HG02884 (cell line): ENCODE results near the gene GSG1.

ENCODE experiments used
- ATAC-seq: cut with Tn5 transposase; IDR thresholded peaks from one replicate; pipeline ENCODE4 v1.9.1; 2021; ENCODE audit warnings: mild to moderate bottlenecking, moderate library complexity; ENCODE audit not compliant: unreplicated experiment

The GSG1 gene

DNA sequence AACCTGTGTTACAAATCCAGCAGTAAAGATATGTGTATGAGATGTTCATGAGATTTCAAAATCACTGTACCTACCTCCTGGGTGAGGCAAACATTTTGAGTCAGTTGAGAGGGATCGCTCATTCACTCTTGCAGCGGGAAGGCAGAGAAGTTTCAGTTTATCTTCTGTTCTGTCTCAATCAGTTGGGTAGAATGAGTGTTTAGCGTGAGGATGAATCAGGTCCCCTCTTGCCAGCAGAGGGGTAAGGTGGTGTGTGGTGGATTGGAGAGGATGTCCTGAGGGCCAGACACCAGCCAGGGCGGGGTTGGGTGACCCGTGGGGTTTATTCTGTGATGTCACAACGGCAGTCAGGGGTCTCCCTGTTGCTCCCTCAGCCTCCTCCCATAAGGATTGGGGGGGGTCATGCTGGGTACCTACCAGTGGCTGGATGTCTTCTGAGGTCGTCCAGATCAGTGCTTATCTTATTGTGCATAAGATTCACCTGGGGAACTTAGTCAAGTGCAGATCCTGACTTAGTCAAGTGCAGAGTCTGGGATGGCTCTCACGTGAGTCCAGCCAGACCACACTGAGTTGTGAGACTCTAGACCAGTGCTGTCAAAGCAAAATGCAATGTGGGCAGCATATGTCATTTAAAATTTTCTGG is at the start of gene GSG1:
Gene GSG1 (minus strand): TSS at position 277 of the 643 bp plus-strand sequence. CDS start 155 bp downstream, at position 122.
- ATAC-seq, result no peak

DNA sequence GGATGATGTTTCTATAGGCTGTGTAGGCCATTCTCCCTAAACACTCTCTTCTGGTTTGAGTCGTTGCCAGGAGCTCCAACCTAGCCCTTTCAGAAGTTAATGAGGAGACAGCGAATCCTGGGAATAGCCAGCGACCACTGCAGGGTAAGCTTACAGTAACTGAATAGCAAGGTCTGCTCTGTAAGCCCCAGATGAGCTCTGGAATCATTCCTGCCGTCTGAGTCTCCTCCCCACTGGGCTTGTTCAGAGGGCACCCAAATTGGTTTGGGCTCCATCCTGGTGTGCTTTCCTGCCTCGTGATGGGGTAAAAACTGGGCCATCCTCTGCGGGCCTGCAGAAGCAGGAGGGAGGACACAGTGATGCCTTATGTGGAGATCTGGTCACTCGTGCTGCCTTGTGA is 49.7 kb upstream of the GSG1 start:
- no peak for ATAC-seq

DNA sequence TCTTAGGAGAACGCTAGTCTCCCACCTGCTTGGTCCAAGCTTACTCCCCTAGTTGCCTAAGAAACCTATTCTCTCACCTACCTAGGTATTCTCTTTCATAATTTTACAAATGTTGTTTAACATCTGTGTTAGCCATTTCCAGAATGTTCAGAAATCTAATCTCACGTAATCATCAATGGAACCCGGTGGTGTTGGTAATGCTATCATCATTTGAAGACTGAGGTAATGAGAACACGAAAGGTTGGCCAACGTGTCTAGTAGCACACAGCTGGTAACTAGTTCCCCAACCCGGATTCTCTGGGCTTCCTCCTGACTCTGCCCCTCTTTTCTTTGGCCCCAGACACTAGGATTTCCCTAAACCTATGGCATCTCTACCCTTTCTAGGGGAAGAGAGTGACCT is 49.3 kb upstream of the GSG1 start:
- no peak for ATAC-seq

DNA sequence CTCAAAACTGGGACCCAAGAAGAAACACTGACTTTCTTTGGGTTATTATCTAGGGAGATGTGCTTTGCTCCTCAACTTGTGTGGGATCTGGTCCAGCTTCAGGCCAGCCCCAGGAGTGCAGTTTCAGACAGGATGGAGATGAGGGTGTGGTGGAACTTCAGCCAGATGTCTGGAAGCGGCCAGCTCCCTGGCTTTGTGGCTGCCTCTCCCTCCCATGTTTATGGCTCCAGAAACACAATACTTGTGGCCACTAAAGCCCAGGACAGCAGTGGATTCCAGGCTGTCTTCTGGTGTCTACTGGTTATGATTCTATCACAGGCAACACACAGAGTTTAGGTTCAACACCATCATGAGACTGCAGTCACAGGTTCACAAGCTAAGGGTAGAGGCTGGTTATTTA is 48.8 kb upstream of the GSG1 start:
- no peak for ATAC-seq

DNA sequence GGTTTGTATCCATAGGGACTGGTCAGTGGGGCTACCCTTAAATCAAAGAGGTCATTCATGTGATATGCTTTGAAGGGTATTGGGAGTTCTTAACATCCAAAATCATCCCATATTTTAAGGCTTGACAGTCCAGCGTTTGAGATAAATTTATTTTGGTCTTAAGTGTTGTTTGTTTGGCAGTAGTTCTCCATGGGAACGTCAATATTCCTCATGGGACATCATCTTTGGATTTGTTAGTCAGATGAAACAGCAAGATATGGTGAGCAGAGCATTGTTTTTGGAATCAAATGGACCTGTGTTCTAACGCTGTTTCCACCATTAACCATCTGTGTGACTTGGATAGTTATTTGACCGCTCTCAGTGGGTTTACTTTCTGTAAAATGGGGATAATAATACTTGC is 45.9 kb upstream of the GSG1 start:
- ATAC-seq, result no peak

DNA sequence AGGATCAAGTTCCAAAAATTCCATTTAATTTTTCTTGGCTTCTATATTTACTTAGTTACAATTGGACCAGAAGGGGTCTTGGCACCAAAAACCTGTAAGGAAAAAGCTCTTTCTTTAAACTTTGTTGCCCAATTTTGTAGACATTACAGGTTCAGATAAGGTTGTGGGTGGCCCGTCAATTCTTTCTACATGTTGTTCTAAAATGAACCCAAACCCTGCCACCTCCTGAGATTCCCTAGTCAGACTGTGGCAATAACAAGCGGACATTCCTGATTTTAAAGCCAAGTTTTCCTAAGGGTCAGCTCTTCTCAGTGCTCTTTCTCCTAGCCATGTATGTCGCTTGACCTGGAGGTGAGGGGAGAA is 45.0 kb upstream of the GSG1 start:
- no peak for ATAC-seq

DNA sequence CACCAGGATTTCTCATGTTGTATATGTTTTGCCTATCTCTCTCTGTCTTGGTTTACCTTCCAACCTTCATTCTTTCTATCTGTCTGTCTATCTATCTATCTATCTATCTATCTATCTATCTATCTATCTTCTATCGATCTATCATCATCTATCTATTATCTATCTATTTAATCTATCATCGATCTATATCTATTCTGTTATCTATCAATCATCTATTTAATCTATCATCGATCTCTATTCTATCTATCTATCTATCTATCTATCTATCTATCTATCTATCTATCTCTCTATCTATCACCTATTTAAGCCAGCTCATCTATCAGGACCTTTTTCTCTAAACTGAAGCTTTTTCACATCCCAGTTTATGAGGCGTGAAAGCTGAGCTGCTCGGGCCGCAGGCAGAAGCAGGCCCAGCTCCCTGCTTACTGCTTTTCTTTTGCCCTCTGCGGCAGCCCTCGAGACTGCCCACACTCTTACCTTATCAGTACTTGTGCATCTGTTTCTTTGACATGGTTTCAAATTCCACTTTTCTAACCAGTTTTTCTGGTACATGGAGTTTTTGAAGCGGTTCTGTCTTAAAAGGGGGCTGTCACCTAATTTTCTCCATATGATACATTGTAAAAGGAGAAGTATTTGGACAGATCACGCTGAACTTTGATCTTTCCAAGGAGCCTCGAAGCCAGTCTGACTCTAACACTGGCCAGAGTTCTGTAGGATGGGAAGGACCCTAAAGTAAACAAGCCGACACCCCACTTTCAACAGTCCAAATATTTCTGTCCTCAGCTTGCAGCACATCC is 44.4 kb upstream of the GSG1 start:
- no peak for ATAC-seq

DNA sequence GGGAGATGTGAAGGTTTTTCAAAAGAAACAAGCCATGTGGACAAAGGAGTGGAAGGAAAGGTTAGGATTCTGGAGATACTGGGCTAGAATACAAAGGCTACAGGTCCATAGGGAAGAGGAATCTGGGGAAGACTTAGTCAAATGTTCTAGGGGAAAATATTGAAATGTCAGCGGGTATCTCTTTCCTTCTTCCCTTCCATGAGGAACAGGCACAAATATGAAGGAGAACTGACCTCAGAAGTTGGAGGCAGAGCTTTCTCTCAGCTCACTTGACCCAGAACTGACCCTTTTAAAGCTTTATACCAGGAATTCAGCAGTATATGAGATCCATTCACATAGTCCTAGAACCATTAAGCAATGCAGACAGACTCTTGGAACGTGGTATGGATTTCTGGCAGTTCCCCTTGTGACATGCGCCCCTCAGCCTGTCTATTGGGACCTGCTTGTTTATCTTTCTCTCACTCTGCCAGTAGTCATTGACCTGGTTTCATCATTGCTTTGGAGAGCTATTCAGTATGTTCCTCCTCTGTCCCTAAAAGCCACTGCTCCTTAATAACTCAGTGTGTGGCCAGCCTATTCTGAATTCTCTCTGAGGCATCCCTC is 43.0 kb upstream of the GSG1 start:
- ATAC-seq, result no peak

DNA sequence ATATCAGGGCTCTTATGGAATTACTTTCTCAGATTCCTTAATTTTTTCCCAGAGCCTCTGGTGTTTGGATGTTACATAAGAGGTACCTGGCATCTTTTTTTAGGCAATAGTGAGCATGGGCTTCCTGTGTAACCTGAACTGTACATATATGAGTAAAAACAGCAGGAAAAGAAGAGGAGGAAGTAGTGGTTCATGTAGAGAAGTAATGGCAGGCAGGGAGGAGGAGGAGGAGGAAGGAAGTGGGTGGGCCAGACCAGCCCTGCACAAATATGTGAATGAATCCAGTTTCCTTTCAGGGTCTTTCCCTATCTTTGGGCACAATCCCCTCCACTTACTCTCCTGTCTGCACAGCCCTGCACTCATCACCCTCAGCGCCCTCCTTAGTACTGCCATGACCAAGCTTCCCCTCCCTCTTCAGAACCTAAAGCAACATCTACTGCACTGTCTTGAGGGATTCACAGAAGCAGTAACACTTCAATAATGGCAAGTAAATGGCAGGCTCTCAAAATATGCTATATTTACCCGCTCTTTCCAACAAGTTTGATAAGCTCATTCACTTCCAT is 40.9 kb upstream of the GSG1 start:
- no peak for ATAC-seq

DNA sequence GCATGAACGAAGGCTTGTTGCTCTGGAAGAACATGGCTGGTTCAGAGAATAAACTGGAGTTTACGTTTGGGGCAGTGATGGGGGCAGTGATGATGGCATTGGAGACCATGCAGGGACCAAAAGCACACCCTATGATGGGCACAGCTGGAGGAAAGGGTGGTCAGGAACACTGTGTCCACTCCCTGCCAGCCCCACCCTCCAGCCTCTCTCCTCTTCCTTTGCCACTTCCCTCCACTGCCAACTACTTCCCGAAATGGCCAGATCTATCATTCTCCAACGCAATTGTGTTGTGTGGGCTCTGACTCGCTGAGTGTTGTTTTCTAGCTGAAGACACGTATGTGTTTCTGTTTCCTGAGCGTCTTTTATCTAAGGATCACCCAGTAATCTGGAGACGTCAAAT is 39.3 kb upstream of the GSG1 start:
- ATAC-seq, result no peak

DNA sequence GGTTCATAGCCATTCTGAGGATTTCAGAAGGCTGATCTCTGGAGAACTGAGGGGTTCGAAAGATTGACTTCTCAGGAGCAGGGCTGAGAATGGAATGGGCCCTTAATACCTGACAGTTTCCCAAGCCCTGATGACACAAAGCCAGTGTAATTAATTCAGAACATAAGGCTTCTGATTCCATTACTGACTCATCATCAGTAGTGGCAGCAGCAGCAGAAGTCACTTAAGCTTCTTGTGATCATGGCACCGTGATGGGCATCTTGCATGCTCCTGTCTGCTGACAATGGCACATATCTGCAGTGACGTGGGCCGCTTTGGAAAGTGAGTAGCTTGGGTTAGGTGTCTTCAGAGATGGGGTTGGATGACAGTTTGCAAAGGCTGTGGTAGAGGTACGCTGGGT is 38.2 kb upstream of the GSG1 start:
- ATAC-seq, result no peak

DNA sequence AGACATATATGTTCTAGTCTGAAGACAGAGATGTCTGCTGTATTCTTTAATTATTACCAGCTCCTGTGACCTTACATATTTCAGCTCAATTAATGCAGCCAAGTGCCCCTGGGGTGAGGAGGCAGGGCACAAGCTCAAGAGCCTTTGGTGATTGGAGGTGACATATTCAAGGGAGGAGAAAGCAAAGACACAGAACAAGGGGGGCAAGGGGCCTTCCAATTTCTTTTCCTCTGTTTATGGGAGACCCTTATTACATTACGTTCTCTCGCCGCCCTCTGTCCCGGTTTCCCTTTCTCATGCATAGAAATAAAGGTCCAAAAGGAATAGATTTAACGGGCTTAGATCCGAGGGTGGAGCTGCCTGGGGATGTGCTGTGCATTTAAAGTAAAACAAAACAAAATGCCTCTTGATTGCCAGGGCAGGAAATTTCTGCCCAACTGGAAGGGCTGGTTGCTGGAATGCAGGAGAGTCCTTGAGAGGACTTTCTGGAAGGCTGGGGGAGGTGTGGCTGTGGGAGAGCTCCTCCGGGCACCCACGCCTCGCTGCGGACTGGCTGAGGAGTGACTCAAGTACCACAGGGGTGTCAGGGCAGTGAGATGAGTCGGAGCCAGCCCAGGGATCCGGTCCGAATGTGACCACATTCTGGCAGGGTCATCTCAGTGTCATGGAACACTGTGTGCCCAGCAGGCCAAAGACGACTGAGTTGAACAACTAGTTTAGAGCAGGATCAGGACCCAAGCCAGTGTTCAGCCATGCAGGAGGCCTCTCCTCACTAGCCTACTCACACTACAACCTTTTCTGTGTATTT is 32.1 kb upstream of the GSG1 start:
- ATAC-seq, result no peak

DNA sequence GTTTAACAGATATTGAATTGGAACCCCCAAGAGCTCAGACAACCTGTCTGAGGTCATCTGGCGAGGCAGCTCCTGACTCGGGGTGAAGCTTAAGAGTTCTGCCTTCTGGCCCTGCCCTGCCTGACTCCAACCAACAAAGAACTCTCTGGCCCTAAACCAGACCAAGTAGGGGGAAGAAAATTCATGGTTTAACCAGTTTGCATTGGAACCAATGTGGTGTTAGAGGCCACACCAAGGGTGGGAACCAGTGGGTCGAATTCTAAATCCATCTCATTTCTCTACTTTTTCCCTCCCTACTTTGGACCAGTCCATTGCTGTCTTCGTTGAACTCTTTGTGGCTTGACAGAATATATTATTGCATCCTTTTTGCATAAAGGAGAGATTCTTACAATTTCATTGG is 30.4 kb upstream of the GSG1 start:
- ATAC-seq, result no peak

DNA sequence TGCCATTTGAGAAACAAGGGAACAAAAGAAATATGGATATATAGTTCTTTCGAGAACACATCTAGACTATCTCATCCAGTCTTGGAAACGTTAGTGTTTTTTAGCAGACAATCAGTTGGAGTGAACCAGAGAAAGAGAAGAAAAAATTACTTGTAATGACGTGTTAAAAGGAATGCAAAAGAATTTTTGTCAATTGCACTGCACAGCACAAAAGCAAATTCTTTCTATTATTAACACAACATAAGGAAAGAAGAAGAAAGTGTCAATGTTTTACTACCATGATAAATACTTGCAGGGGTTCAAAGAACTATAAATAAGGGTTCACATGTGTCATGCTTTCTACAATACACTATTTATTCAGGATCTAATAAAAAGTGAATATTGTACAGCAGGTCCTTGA is 27.5 kb upstream of the GSG1 start:
- ATAC-seq, result no peak

DNA sequence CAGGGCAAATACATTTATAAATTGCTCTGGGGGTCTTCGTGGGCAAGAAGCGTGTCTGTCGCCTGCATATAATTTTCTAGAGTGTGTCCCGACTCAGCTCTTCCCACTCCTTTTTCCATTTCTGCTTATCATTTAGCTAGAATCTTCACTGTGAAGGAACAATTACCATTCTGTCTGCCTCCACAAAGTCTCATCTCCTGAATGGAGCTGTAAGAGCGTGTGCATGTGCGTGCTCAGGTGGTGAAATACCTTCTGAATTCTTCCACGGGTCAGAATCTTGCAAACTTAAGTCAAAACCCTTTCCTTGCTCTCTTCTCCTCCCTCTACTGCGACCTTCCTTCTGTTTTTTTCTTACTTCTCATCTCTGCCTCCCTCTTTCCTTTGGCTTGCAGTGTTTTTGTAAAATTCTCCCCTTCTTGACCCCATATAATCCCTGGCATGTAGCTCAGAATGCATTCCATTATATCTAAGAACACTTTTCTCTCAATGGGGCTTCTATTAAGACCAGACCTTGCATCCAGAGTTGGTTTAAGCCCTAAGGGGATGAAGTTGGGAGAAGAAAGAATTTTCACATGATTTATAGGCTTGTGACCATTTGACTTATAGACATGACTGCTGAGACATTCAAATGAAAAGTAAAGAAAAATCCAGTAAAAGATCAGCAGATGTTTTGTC is 25.0 kb upstream of the GSG1 start:
- ATAC-seq, result no peak

DNA sequence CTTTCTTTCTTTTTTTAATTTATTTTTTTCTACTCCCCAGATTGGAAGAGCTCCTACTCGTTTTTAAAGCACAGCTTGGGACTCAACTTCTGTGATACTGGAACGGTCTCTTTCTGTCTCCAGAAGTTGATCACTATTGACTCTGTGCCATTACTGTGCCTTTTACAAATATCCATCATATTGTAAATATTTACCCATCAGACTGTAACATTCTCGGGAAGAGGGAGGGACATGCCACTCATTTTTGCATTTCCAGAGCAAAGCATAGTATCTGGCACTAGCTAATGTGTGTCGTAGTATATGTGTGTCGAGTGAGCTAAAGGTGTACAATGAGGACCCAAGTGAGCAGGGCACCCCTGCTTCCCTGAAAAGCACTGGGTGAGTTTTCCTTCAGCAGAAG is 24.0 kb upstream of the GSG1 start:
- ATAC-seq, result no peak

DNA sequence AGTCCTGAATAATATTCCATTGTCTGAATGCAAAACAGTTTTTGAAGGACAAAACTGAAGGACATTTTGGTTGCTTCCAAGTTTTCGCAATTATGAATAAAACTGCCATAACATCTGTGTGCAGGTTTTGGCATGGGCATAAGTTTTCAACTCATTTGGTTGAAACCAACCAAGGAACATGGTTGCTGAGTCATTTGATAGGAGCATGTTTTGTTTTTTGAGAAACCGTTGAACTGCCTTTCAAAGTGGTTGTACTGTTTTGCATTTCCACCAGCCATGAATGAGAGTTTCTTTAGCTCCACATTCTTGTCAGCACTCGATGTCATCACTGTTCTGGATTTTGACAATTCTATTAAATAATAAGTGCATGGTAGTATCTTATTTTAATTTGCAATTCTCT is 23.0 kb upstream of the GSG1 start:
- no peak for ATAC-seq

DNA sequence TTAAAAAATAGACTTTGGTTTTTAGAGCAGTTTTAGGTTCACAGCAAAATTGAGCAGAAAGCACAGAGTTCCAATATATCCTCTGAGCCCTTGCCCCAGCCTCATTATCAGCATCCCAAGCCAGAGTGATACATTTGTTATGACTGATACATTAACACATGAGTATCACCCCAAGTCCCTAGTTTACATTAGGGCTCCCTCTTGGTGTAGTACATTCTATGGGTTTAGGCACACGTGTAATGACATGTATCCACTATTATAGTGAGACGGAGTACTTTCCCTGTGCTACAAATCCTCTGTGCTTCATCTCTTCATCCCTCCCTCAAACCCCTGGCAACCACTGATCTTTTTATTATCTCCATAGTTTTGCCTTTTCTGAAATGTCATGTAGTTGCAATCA is 22.5 kb upstream of the GSG1 start:
- no peak for ATAC-seq

DNA sequence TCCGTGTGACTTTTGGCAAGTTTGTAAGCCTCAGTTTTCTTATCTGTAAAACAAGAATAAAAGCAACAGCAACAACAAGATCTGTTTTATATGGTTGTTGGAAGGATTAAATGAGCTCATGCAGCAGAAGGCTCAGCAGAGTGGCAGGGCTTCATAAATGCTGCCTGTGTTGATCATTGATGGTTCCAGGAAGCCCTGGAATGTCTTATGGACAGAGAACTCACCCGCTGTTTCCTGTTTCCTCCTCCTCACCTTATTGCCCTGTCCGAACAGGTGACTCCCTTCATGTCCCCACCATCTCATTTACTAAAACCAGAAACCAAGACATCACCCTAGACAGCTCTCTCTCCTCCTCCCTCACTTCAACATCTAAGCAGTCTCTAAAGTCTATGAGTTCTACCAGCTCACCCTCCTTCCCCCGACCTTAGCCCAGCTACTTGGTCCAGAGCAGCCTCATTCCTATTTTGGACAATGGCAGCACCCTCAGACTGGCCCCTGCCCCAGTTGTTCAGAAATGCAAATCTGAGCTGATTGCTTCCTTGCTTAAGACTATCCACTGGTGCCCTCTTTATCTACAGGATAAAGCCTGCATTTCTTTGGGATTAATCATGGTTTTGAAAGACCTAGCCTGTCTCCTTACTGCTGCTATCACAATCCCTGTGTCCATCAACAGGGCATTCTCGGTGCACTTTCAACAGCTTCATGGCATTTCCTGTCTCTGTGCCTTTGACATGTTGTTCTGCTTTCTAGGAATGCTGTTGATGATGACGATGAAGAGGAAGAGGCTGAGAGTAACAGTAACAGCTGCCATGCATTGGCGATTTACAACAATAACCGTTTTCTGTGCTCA is 21.4 kb upstream of the GSG1 start:
- no peak for ATAC-seq

DNA sequence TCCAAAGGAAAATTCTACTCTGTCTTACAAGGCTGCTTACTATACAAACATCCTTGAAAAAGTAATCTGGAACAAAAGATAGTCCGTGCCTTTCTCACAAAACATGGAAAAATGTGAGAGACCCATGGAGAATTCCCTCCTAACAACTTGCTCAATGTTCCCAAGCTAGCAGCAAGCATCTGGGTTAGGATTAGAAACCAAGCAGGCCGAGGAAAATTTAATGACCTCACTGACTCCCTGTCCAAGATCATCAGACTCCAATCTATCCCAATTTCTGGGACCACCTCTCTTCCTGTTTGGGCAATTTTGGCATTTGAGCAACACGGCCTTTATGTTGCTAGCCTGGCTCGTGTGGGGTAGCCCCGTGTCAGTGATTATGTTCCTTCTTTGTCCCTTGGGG is 18.1 kb upstream of the GSG1 start:
- ATAC-seq, result no peak
